G401 (cell line): ENCODE measurements around the gene ITGA11. TPM values are rescaled to one million over a fixed set of nuclear protein-coding genes. Genes with fewer than 3 reads are reported as not detected.
"Not testable (repeated sequence)": the region's sequence is repeated elsewhere in the genome, so short reads cannot be mapped to it uniquely, and the experiment has no call there.

Experiments
- DNase-seq: peaks from one replicate; pipeline ENCODE4 v3.0.0-alpha.2; 2015; ENCODE audit warnings: low spot score
- in situ Hi-C: cut with HindIII; loops from 2 replicates; pipeline ENCODE4 v1.10.0; 2016; ENCODE audit warnings: low sequenced_read_pairs, mixed read lengths
- total RNA-seq: library from RNA; depleted of rRNA; stranded (reverse); fragments of >200 nt; shearing (Covaris generic); gene quantifications from 2 replicates; pipeline ENCODE4 v1.2.3, GENCODE V29; 2014

ITGA11 gene
- total RNA-seq, 1 experiment from 2014 or later = 11.6 TPM

DNA sequence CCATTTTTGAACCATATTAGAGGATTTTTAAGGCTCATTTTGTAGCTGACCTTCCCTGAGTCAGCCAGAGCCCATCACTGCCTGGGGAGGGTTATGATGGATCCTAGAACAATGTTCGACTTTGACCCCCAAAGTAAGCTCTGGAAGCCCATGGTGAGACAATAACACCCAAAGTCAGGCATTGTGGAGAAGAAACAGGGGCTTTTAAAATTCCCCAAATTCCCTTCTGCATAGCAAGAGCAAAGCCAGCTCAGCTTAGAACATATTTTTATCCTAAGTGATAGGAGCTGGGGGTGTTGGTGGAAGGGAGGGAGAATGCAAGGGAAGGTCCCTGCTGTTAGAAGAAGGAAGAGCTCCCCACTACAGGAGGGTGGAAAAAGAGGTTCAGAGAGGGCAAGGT, 4.0 kb downstream of the ITGA11 start:
- in situ Hi-C loops = no loop called here
- DNase-seq = no peak

DNA sequence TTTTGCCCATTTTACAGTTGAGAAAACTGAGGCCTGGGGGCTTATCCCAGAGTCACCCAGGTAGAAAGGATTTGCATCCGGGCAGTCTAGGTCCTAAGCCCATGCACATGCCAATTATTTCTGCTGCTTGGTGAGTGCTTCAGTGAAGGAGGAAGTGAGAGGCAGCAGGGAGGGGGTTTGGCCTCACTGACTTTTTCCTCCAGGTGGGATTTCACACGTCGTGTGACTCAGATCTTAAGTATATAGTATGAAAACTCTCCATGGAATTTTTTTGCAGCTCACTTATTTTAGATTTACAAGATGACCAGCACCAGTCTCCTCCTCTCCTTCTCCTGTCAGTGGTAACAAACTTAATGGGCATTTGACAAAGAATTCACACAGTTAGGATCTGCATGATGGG, 4.6 kb downstream of the ITGA11 start:
- DNase-seq = no peak
- in situ Hi-C loops = no loop called here

DNA sequence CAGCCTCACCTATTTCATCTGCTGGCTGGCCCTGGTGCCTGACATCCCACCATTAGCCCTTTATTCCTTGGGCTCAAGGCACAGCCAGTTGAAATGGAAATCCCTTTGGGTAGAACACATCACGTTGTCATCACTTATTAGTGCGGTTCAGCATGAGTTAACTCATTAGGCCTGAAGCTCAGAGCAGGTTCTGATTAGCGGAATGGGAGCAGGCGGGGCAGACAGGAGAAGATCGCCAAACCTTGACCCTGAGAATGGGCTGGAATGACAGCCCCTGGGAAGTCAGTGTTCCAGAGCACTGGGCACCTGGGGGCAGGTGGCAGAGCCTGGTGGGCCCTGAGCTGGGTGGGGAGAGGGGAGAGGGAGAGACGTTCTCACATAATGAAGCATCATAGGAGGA, 5.8 kb downstream of the ITGA11 start:
- in situ Hi-C loops = no loop called here
- no peak for DNase-seq

GRCh38 chr15:68425428-68426060, 6.4 kb downstream of the ITGA11 start:
- DNase-seq = no peak
- in situ Hi-C loops = no loop called here

GRCh38 chr15:68424754-68425390, 7.1 kb downstream of the ITGA11 start:
- DNase-seq = no peak
- in situ Hi-C loops = no loop called here

DNA sequence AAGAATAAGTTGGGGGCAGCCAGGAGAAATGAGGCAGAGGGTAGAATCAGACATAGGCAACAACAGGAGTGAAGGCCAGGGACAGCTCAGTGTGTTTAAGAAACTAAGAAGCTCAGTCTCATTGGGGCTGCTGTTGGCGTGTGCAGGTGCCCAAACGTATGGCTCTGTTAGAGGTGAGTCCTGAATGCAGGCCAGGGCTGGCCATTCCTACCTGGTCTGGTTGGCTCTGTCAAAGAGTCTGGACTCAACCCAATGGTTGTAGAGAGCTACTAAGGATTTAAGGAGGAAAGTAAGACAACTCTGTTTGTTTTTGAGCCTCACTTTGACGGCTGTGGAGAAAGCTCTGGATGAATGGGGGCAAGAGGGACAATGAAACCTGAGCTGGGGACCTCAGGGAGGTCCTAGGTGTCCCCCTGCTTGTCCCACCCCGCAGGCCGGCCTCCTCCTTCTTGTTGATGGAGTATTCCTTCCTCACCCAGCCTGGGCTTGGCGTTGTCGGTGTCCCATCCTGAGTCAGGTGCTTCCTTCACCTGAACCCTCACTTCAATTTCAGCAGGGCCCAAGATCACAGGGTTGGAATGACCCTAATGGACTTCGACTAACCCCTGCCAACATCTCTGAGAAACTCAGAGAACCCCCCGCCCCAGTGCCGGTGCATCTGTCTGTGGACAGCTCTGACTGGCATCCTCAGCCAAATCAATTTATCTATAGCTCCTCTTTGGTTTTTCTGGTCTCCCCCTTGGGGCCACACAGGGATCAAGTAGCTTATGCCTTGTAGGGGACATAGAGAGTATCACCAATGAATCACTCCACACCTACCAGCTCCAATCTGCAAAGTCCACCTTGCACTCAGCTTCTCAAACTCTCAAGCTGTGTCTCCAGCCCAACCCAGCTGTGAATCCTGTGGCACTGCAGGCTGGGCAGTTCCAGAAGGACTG, 8.3 kb downstream of the ITGA11 start:
- in situ Hi-C loops = no loop called here
- DNase-seq = no peak

DNA sequence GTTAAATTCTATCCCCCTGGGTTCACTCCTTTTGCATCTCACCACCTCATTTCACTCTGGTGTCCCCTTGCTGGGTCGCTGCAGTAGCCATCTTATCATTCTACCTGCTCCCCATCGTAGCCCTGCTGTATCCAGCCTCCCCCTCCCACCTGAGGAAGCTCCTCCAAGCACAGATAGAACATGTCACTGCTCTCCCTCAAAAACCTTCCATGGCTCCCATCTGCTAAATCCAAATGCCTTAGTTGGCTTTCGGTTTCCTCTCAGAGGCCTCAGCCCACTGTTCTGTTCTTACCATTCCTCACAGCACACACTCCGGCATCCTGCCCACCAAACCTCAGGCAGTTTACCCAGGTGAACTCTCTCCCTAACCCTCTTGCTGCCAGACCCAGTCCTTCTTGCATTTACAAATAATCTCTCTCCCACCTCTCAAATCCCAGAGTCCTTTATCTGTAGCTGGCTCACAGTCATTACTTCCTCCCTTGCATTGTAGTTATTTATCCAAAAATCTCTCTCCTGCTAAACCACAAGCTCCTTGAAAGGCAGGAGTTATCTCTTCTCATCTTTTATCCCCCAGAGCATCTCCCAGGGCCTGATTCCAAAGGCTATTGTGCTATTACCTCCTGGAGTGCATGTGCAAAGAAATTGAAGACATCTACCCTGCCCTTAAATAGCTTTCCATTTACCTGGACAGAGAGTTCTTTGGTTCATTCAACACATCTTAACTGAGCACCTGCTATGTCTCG, 9.4 kb downstream of the ITGA11 start:
- DNase-seq, in situ Hi-C loops: not testable (repeated sequence)

GRCh38 chr15:68421798-68422402, 10.1 kb downstream of the ITGA11 start:
- in situ Hi-C loops = no loop called here
- DNase-seq = no peak

GRCh38 chr15:68421115-68421551, 10.8 kb downstream of the ITGA11 start:
- in situ Hi-C loops = no loop called here
- DNase-seq = no peak

DNA sequence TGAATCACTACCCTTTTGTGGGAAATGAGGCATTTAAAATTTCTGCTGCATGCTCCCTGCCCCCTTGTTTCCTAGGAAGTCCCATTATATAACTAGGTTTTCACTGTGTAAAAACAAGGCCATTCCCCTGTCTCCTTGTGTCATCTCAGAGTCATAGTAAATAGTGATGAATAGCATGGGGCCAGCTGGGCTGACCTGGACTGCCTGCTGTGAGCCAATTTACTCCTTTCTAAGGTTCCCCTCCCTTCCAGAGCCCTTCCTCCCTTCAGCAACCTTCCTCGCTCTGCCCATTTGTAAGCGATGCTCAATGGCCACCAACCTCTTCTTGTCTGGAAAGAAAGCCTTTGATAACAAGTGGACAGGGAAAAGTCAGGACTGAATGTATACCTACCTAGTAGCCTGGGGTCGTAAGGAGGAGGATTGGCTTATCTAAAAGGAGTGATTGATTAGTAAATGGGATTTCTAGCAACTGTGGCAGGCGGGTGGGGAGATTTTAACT, 11.7 kb downstream of the ITGA11 start:
- in situ Hi-C loops = no loop called here
- no peak for DNase-seq

GRCh38 chr15:68419301-68420175, 12.4 kb downstream of the ITGA11 start:
- in situ Hi-C loops = no loop called here

DNA sequence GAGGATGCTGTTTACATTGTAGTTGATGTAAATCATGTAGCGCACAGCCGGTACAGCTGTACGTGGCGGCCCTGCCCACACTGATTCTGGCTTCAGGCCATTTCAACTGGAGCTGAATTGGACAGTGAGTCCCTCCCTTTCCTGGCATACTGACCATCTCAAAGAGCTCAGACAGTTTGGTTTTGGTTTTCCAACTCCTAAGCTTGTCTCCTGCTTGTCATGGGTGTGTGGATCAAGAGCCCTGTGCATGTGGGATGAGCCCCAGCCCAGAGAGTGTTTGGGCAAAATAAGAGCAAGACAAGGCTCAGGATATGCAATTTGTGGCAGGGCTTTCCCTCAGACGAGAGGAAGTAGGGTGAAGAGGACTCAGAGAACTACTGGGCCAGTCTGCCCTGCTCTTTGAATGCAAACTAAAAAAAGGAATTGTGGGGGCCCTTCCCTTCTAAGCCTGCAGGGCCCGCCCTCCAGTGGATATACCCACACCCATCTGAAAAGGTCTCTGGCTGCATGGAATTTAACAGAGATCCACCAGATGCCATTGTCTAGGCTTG, 13.3 kb downstream of the ITGA11 start:
- in situ Hi-C loops = no loop called here
- no peak for DNase-seq

More at GRCh38 chr15:68419301-68420175, 12.4 kb downstream of the ITGA11 start:
- DNase-seq = no peak

DNA sequence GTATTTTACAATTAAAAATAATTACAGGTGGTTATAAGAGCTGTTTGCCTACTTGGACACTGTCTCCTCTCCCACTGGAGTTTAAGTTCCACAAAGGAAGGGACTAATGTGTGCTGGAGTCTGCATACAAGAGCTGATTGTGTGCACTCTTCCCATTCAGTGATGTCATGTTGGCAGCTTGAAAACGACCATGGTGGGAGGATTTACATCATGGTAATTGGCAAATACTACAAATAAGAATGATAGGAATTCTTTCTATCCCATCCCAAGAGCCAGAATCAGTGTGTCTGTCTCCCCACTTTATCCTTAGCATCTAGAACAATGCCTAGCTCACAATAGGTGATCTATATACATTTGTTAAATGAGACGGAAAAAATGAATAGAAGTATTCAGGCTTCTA, 14.1 kb downstream of the ITGA11 start:
- in situ Hi-C loops = no loop called here
- DNase-seq = no peak

- DNase-seq = no peak
- in situ Hi-C loops = no loop called here
Measured at GRCh38 chr15:68417051-68417450, 14.9 kb downstream of the ITGA11 start.

DNA sequence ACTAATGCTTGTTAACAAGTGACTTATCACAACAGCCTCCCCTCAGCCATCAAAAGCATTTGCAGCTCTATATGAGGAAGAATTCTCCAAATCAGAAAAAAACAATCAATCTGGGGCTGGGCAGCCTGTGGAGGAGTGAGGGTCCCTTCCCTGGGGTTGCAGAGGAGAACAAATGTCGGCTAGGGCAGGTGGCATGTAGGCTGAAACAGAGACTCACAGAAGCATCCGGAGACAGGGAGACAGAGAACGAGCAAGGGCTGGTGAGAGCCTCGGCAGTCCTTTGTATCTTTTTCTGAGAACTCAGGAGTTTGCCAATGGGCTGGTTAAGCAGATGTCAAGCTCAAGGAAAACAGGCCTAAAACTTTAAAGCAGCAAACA, 15.8 kb downstream of the ITGA11 start:
- no peak for DNase-seq
- in situ Hi-C loops = no loop called here

DNA sequence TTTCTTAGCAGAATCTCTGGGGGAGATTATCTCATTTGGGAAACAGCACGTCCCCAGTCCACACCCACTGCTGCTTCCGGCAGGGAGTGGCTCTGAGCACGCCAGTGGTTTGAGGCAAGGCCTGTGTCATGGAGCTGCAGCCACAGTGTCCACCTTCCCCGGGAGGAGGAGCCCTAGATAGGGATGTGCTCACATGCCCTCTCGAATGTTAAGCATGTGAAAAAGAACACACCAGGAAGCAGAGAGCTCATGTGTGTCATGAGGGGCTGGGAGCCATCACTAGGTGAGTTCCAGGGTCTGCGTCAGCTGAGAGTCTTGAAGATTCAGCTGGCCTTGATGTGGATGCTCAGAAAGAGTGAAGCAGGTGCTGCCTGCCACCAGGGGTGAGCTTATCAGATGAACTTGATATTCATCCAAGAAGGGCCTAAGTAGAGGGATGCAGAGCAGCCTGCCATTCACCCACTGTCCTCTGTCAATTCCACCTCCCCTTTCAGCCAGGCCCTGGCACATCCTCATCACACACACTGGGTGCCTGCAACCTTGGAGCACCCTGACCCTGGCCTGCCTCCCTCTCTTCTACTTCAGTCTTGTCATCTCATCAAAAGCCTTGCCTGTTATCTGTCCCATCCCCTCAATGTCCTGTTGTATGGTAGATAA, 16.3 kb downstream of the ITGA11 start:
- in situ Hi-C loops = no loop called here
- DNase-seq = no peak

- in situ Hi-C loops = no loop called here
- no peak for DNase-seq
Measured at GRCh38 chr15:68415061-68415460, 16.9 kb downstream of the ITGA11 start.
